ENCODE results near the gene FAM13A.

DNA sequence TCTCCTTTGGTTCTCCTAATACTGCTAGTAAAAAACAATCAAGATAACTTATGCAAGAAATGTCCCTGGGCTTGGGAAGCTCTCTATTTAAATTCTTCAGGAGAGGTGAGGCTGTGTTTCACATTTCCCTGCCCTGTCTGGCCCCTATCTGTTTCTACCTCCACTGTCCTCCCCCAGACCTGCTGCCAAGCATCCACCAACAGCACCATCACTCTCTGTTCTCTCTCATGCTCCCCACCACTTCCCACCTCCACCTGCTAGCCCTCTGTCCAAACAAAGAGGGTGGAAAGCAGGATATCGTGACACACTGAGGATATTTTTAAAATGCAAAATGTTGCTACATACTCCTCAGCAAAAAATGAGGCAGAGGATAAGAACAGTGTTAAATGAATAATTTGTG is 271.0 kb downstream of the FAM13A start:
- TF ChIP-seq, protein P1, sequence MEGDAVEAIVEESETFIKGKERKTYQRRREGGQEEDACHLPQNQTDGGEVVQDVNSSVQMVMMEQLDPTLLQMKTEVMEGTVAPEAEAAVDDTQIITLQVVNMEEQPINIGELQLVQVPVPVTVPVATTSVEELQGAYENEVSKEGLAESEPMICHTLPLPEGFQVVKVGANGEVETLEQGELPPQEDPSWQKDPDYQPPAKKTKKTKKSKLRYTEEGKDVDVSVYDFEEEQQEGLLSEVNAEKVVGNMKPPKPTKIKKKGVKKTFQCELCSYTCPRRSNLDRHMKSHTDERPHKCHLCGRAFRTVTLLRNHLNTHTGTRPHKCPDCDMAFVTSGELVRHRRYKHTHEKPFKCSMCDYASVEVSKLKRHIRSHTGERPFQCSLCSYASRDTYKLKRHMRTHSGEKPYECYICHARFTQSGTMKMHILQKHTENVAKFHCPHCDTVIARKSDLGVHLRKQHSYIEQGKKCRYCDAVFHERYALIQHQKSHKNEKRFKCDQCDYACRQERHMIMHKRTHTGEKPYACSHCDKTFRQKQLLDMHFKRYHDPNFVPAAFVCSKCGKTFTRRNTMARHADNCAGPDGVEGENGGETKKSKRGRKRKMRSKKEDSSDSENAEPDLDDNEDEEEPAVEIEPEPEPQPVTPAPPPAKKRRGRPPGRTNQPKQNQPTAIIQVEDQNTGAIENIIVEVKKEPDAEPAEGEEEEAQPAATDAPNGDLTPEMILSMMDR (IDR thresholded peaks at IDR 0.05) = no peak
- TF ChIP-seq EZH2 (IDR thresholded peaks at IDR 0.05; ENCODE audit: borderline replicate concordance, insufficient read depth, low read depth, low read length, poor library complexity, severe bottlenecking) = no peak
